SU-DHL-6 (cell line): ENCODE measurements around the gene PSMB5.
"Not testable (repeated sequence)": the region's sequence is repeated elsewhere in the genome, so short reads cannot be mapped to it uniquely, and the experiment has no call there.

Source experiments
- EZH2phosphoT487 ChIP-seq: fragments of 200-600 bp; sonication (generic), shearing (Covaris generic); conservative IDR thresholded peaks from 2 replicates; pipeline ENCODE4 v1.6.1; 2018; ENCODE audit warnings: mild to moderate bottlenecking, antibody characterized with exemption, low read length, moderate library complexity, mixed read lengths
- TF ChIP-seq, protein P1 (sequence below): fragments of 200-600 bp; sonication (generic); IDR thresholded peaks from one replicate; pipeline ENCODE4 v1.5.1; 2017; ENCODE audit warnings: antibody characterized with exemption, mild to moderate bottlenecking, low read length, moderate library complexity; ENCODE audit not compliant: insufficient read depth, poor library complexity, severe bottlenecking

DNA sequence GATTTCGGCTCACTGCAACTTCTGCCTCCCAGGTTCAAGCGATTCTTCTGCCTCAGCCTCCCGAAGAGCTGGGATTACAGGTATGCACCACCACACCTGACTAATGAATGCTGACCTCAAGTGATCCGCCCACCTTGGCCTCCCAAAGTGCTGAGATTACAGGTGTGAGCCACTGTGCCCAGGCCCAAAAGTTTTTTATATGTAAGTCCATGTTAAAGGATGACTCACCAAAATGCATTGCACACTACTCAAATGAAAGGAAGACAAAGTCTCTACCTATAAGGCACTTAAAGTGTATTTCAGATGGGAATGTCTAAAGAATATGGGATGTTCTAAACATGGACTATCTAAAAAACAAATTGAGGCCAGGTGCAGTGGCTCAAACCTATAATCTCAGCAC is 30.4 kb downstream of the PSMB5 start:
- TF ChIP-seq, protein P1, sequence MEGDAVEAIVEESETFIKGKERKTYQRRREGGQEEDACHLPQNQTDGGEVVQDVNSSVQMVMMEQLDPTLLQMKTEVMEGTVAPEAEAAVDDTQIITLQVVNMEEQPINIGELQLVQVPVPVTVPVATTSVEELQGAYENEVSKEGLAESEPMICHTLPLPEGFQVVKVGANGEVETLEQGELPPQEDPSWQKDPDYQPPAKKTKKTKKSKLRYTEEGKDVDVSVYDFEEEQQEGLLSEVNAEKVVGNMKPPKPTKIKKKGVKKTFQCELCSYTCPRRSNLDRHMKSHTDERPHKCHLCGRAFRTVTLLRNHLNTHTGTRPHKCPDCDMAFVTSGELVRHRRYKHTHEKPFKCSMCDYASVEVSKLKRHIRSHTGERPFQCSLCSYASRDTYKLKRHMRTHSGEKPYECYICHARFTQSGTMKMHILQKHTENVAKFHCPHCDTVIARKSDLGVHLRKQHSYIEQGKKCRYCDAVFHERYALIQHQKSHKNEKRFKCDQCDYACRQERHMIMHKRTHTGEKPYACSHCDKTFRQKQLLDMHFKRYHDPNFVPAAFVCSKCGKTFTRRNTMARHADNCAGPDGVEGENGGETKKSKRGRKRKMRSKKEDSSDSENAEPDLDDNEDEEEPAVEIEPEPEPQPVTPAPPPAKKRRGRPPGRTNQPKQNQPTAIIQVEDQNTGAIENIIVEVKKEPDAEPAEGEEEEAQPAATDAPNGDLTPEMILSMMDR, result not testable (repeated sequence)
- TF ChIP-seq EZH2phosphoT487, result not testable (repeated sequence)
